GM18520 (cell line): ENCODE results near the gene SERINC2.

Experiments used
- ATAC-seq: cut with Tn5 transposase; IDR thresholded peaks from one replicate; pipeline ENCODE4 v1.9.1; 2021; ENCODE audit not compliant: unreplicated experiment

The SERINC2 gene

GRCh38 chr1:31412732-31413404 lies at the start of gene SERINC2:
TSS of gene SERINC2 (plus strand) at chr1:31413213. CDS start at chr1:31413266, 53 bp downstream.
- no peak for ATAC-seq

GRCh38 chr1:31364561-31365250 lies 48.3 kb upstream of the SERINC2 start:
- no peak for ATAC-seq

GRCh38 chr1:31366796-31367195 lies 46.2 kb upstream of the SERINC2 start:
- ATAC-seq: no peak

DNA sequence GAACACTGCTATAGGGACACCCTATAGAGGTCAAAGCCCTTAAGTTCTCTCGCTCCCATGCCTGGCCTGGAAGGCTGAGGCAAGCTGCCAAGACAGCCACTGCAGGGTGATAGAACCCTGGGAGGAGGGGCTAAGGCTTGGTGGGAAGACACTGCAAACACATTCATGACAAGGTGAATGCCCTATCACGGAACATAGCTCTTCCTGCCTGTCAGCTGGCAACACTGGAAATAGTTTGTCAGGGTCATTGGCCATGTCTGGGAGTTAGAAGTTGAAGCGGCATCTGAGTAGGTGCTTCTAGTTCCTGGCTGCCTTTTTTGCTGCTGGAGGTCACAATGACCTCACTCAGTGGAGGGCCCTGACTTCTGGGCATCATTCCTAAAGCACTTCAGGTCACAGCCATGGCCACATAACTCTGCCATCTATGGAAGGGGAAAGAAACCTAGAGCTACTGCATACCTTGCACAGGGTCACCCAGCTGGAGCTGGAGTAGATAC lies 44.4 kb upstream of the SERINC2 start:
- no peak for ATAC-seq

- ATAC-seq: no peak
Measured at GRCh38 chr1:31370021-31370420, 43.0 kb upstream of the SERINC2 start.

GRCh38 chr1:31370565-31370964 lies 42.4 kb upstream of the SERINC2 start:
- ATAC-seq: no peak

DNA sequence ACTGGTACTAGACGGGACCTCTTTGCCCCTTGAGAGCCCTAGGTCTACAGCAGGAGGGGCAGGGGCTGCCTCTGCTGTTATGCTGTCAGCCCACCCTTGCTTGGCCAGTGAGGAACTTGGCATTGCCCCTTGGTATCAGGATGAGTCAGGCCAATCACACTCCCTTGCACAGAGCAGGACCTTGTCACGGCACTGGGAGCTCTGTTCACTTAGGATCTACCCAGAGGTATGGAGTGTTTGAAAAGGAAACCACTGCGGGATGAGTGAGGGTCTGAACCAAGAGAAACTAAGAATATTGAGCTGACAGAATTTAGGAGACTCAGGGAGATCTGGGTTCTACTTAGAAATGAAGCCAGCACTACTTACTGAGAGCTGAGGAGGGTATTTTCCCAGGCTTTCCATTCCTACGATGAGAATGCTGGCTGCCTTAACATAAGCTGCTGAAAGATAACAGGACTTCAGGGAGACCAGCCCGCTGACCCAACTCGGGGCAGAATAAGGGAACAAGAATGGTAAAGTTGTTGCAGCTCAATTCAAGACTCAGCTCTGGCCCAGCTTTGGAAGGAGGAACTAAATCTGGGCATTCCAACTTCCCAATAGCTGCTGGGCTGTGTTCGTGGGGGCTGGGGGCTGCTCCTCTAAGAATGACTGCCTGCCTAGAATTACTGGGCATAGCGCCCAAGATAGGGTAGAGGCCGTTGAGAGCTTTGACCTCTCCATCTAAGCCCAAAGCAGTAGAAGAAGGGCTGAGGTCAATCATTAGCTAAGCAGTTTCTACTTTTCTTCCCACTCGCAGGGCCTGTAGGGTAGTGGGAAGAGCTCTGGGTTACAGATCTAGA lies 41.7 kb upstream of the SERINC2 start:
- no peak for ATAC-seq

- ATAC-seq: no peak
Measured at GRCh38 chr1:31372051-31372450, 41.0 kb upstream of the SERINC2 start.

DNA sequence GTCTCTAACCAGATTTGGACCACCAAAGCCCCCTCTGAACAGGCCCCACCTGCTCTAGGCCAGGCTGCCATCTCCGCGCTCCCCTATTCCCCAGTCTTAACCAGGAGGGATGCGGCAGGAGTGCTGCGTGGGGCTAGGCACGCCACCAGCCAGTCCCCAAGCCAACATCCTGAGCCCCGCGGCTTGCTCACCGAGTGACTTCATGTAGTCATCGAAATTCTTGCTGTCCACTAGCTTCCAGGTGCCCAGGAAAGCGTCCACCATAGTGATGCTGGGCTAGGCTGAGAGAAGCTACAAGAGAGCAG lies 40.3 kb upstream of the SERINC2 start:
- ATAC-seq: no peak

DNA sequence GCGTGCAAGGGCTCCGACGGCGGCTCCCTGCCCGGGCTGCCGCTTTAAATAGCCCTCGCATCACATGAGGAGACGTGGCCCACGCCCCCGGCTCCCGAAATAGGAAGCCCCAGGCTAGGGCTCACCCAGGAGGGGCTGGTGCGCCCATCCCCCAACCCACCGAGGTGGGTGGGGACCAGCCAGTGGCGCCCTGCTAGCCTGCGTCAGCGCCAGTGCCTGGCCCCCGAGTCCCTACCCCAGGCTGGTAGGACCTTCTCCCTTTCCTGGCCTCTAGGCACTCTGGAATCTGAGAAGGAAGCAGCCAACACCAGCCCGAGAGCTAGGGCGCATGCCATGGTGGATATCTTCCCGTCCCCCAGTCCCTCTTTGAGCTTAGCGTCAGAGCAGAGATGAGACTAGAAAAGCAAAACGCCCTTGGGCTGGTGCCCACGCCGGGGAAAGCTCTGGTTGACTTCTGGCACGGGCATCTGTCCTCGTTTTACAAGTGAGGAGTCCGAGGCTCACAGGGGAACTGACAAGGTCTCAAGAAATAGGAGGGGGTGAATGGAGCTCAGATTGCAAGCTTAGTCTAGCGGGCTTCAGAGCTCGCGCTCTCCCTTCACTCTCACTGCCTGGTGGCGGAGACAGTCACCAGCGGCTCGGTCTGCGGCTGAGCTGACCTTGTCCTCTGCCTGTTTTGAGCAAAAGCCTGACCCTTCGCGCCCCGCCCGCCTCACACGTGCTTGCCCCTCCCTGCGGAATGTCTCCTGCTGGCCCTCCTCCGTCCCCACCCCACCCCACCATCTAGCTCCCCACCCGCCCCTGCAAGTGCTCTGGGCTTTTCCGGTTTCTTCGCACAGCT lies 39.7 kb upstream of the SERINC2 start, which contains the start of gene FABP3:
TSS of gene FABP3 (minus strand) at position 21 of the 841 bp plus-strand sequence. CDS start 62 bp downstream, outside the sequence.
- no peak for ATAC-seq

- no peak for ATAC-seq
Measured at GRCh38 chr1:31373897-31374486, 39.0 kb upstream of the SERINC2 start.

DNA sequence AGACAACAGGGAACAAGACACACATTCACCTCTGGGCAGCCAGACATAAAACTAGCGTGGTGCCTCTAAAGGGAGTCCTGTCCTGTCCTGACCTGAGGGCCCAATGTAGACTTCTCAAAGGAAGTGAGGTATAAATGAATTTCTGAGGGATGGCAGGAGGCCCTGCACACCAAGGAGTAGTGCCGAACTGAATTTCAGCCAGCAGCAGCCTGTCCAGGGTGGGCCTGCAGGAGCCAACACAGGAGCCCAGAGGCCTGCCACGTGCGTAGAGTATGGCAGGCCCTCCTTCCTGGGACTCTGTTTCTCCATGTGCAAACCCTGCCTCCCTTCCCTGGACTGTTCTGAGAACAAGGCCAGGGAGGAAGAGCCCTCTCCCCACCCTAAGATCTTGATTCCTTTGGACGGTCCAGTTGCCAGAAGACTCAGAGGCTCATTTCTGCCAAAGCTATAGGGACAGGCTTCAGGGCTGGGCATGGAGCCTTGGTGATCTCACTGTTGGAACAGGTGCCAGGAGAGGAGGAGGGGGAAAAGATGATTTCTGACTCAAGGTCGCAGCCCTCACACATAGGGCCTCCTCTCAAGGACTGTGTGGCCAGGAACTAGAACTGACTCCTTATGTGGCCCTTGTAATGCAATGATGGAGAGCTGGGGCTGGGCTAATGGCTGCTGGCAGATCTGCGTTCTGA lies 38.4 kb upstream of the SERINC2 start:
- ATAC-seq: no peak

- ATAC-seq: no peak
Measured at GRCh38 chr1:31376375-31377134, 36.5 kb upstream of the SERINC2 start.

GRCh38 chr1:31377364-31377863 lies 35.6 kb upstream of the SERINC2 start:
- ATAC-seq: no peak

- ATAC-seq: no peak
Measured at GRCh38 chr1:31378001-31378400, 35.0 kb upstream of the SERINC2 start.

DNA sequence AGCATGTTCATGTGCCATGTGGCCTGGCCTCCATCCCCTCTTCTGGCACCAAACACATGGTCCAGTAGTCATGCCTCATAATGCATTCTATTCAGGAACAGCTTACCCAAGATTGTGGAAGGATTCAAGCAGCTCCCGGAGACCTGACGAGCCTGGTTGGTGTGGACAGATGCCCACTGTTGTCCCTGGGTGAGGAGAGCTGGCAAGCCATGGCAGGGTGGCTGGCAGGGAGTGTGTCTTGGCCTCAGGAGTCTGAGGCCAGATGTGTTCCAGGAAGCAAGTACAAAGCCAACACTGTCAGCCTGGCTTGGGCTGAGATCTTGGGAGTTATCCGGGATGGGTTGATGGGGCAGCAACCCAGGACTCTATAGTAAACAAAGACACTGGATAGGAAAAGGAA lies 32.8 kb upstream of the SERINC2 start:
- ATAC-seq: no peak

DNA sequence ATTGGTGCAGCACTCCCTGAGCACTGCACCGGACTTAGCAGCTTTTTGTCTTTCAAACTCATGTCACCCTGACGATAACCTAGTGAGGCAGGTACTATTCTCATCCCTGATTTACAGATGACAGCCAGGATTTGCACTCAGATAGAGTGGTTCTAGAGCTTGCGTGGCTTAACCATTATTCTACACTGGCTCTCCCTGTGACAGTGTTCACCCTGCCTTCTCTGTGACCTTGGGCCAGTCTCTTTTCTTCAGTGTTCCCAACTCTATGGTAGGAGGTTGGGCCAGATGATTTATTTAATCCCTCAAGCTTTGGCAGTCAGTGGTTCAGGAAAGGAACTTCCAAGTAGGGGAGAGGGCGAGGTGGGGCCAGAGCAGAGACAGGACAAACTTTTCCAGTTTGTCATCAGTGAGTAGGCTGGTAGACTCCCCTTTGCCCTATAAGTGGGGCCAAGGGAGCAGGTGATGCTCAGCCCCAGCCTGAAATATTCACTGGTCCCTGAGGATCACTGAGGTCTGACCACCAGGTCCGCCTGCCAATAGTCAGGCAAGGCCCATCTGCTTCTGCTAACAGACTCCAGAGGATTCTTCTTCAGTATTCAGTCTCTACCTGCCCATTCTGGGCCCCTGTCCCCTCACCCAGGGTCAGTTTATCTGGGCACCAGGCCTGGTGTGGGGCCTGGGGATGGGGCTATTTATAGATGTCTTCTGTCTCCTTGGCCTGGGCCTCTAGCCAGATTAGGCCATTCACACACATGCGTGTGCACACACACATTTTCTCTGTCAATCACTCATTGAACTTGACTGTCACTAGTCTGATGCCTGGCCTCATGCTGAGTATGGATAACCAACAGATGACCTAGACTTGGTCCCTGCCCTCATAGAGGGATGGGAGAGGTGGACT lies 31.4 kb upstream of the SERINC2 start:
- ATAC-seq: no peak
